GM23338 (cell line): ENCODE measurements around the gene NFIC. TPM values are rescaled to one million over a fixed set of nuclear protein-coding genes. Genes with fewer than 3 reads are reported as not detected.

Experiments
- ATAC-seq: fragments of 200-7000 bp; cut with Tn5 transposase; 3 replicates; pipeline ENCODE4 v1.9.1; 2020
- DNase-seq: peaks from one replicate; pipeline ENCODE4 v3.0.0-alpha.2; 2015; ENCODE audit warnings: low spot score
- H2AFZ ChIP-seq: fragments of 200-600 bp; sonication (generic); 2 replicates; pipeline ENCODE4 v1.8.0; 2016; ENCODE audit warnings: antibody characterized with exemption, mild to moderate bottlenecking, moderate library complexity
- H3F3A ChIP-seq: fragments of 200-600 bp; sonication (generic); replicated peaks from 2 replicates; pipeline ENCODE4 v1.8.0; 2017; ENCODE audit warnings: antibody characterized with exemption, mixed run types, low read depth
- H3K27ac ChIP-seq: fragments of 200-600 bp; sonication (generic); 2 replicates; pipeline ENCODE4 v1.6.1; 2016; ENCODE audit warnings: low read depth
- H3K27me3 ChIP-seq: fragments of 200-600 bp; sonication (generic); 2 replicates; pipeline ENCODE4 v1.8.0; 2016; ENCODE audit warnings: mild to moderate bottlenecking, mixed run types, moderate library complexity; ENCODE audit not compliant: insufficient read depth
- H3K36me3 ChIP-seq: fragments of 200-600 bp; sonication (generic); 2 replicates; pipeline ENCODE4 v1.8.0; 2016; ENCODE audit warnings: mild to moderate bottlenecking; ENCODE audit not compliant: insufficient read depth
- H3K4me1 ChIP-seq: fragments of 200-600 bp; sonication (generic); 2 replicates; pipeline ENCODE4 v1.8.0; 2016; ENCODE audit warnings: mild to moderate bottlenecking, moderate library complexity; ENCODE audit not compliant: insufficient read depth
- H3K4me2 ChIP-seq: fragments of 200-600 bp; sonication (generic); 2 replicates; pipeline ENCODE4 v1.7.1; 2017; ENCODE audit warnings: mixed run types
- H3K4me3 ChIP-seq: fragments of 200-600 bp; sonication (generic); 2 replicates; pipeline ENCODE4 v1.6.1; 2016; ENCODE audit warnings: mixed run types
- H3K79me2 ChIP-seq: fragments of 200-600 bp; sonication (generic); replicated peaks from 2 replicates; pipeline ENCODE4 v1.8.0; 2017; ENCODE audit warnings: mild to moderate bottlenecking; ENCODE audit not compliant: insufficient read depth
- H3K9me2 ChIP-seq: fragments of 200-600 bp; sonication (generic); 2 replicates; pipeline ENCODE4 v1.8.0; 2017; ENCODE audit not compliant: insufficient read depth
- H4K20me1 ChIP-seq: fragments of 200-600 bp; sonication (generic); replicated peaks from 2 replicates; pipeline ENCODE4 v1.8.0; 2017; ENCODE audit warnings: mild to moderate bottlenecking; ENCODE audit not compliant: insufficient read depth
- H3K27ac Mint-ChIP-seq: 2 replicates; pipeline ENCODE4 v1.8.0; 2020; ENCODE audit warnings: inconsistent platforms, mild to moderate bottlenecking, moderate library complexity, mixed read lengths
- H3K27me3 Mint-ChIP-seq: 3 replicates; pipeline ENCODE4 v1.8.0; 2022; ENCODE audit warnings: low read depth, mild to moderate bottlenecking, moderate library complexity, mixed read lengths, inconsistent platforms; ENCODE audit not compliant: insufficient read depth, poor library complexity
- H3K36me3 Mint-ChIP-seq: 3 replicates; pipeline ENCODE4 v1.8.0; 2021; ENCODE audit warnings: low read depth, mild to moderate bottlenecking, inconsistent platforms, moderate library complexity, mixed read lengths
- H3K4me1 Mint-ChIP-seq: 3 replicates; pipeline ENCODE4 v1.8.0; 2020; ENCODE audit warnings: mild to moderate bottlenecking, inconsistent platforms, mixed read lengths
- H3K4me3 Mint-ChIP-seq: 3 replicates; pipeline ENCODE4 v1.8.0; 2021; ENCODE audit warnings: moderate library complexity, mild to moderate bottlenecking, inconsistent platforms, mixed read lengths
- H3K9me3 Mint-ChIP-seq: 3 replicates; pipeline ENCODE4 v1.8.0; 2020; ENCODE audit warnings: moderate library complexity, mild to moderate bottlenecking, inconsistent platforms, mixed read lengths
- CREB1 ChIP-seq: fragments of 250-450 bp; sonication (Bioruptor Pico); IDR thresholded peaks from 2 replicates; pipeline ENCODE4 v1.5.0; 2020; ENCODE audit warnings: low read depth, mild to moderate bottlenecking, moderate library complexity
- CTCF ChIP-seq, 2 experiments: fragments of 200-600 bp in 1 of 2; sonication (generic) in 1 of 2; conservative IDR thresholded peaks; 2 replicates each; pipeline versions ENCODE4 v1.5.1 to v1.6.1; 2016 to 2017; ENCODE audit warnings: antibody characterized with exemption in 2 of 2, low read depth in 2 of 2, mild to moderate bottlenecking in 2 of 2, moderate library complexity in 1 of 2
- ETS1 ChIP-seq: IDR thresholded peaks from 2 replicates; pipeline ENCODE4 v1.6.1; 2016; ENCODE audit warnings: antibody characterized with exemption
- EZH2 ChIP-seq: fragments of 200-600 bp; sonication (generic); IDR thresholded peaks from one replicate; pipeline ENCODE4 v1.8.0; 2017; ENCODE audit warnings: antibody characterized with exemption, mild to moderate bottlenecking, low read depth; ENCODE audit not compliant: unreplicated experiment
- EZH2phosphoT487 ChIP-seq: fragments of 200-600 bp; sonication (generic); IDR thresholded peaks from one replicate; pipeline ENCODE4 v1.8.1; 2018; ENCODE audit warnings: antibody characterized with exemption; ENCODE audit not compliant: unreplicated experiment
- JUNB ChIP-seq: IDR thresholded peaks from one replicate; pipeline ENCODE4 v1.6.1; 2016; ENCODE audit warnings: antibody characterized with exemption; ENCODE audit not compliant: unreplicated experiment
- NANOG ChIP-seq: IDR thresholded peaks from 2 replicates; pipeline ENCODE4 v1.6.1; 2016; ENCODE audit warnings: antibody characterized with exemption, borderline replicate concordance
- POLR2AphosphoS5 ChIP-seq: IDR thresholded peaks from 2 replicates; pipeline ENCODE4 v1.6.1; 2016; ENCODE audit warnings: antibody characterized with exemption, low read depth
- REST ChIP-seq: IDR thresholded peaks from one replicate; pipeline ENCODE4 v1.6.1; 2018; ENCODE audit warnings: antibody characterized with exemption; ENCODE audit not compliant: unreplicated experiment
- STAT1 ChIP-seq: IDR thresholded peaks from one replicate; pipeline ENCODE4 v1.6.1; 2016; ENCODE audit warnings: antibody characterized with exemption; ENCODE audit not compliant: unreplicated experiment
- ZNF114 ChIP-seq: fragments of 250-450 bp; sonication (Bioruptor Pico); IDR thresholded peaks from 2 replicates; pipeline ENCODE4 v1.5.0; 2020; ENCODE audit warnings: mild to moderate bottlenecking, moderate library complexity
- ZNF331 ChIP-seq: fragments of 250-450 bp; sonication (Bioruptor Pico); IDR thresholded peaks from 2 replicates; pipeline ENCODE4 v1.5.0; 2020; ENCODE audit warnings: low read depth, mild to moderate bottlenecking, moderate library complexity
- ZNF462 ChIP-seq: fragments of 250-450 bp; sonication (Bioruptor Pico); IDR thresholded peaks from 2 replicates; pipeline ENCODE4 v1.5.0; 2020; ENCODE audit warnings: mild to moderate bottlenecking, moderate library complexity
- polyA plus RNA-seq: library from polyadenylated mRNA; unstranded; fragments of >200 nt; fragmentation: Nextera tagmentation; extraction: Ambion mirVana; gene quantifications from 2 replicates; pipeline ENCODE4 v1.2.1, GENCODE V29; 2016
- total RNA-seq: library from RNA; depleted of rRNA; stranded (reverse); fragments of >200 nt; shearing (Covaris generic); gene quantifications from 2 replicates; pipeline ENCODE4 v1.2.3, GENCODE V29; 2014

Gene NFIC
- total and polyA plus RNA-seq, 2 experiments from 2014 or later: 1.3 to 5.3 TPM

- H3K36me3 Mint-ChIP-seq: no peaks in the 10 kb centered on the region
- Histone ChIP-seq H3K79me2 (no peaks in the 10 kb centered on the region), H3K36me3 (no peaks in the 10 kb centered on the region), H3K4me1 (peaks cover 18% of the 10 kb centered on the region; the same call in 1 of the 2 replicates), H3K9me2 (no peaks in the 10 kb centered on the region), H3K27ac (no peak overlapping the region), H3F3A (no peaks in the 10 kb centered on the region), H3K4me3 (no peak overlapping the region), H3K27me3 (peaks cover 32% of the 10 kb centered on the region), H2AFZ (no peak overlapping the region), H3K4me2 (no peak overlapping the region), H4K20me1 (no peaks in the 10 kb centered on the region; the same call in 1 of the 2 replicates)
- H3K4me1 Mint-ChIP-seq: peaks cover 14% of the 10 kb centered on the region
- no peak overlapping the region for H3K4me3 Mint-ChIP-seq
- H3K9me3 Mint-ChIP-seq: no peaks in the 10 kb centered on the region; the same call in 2 of the 3 replicates
- no peak overlapping the region for H3K27ac Mint-ChIP-seq
- TF ChIP-seq POLR2AphosphoS5: no peak
- TF ChIP-seq ZNF331 (CRISPR knock-in tag): no peak
- no peak for TF ChIP-seq EZH2
- TF ChIP-seq ETS1: no peak
- TF ChIP-seq STAT1: no peak
- TF ChIP-seq ZNF114 (CRISPR knock-in tag): no peak
- TF ChIP-seq CREB1 (CRISPR knock-in tag): no peak
- no peak for TF ChIP-seq ZNF462
- no peak for TF ChIP-seq JUNB
- TF ChIP-seq EZH2phosphoT487: no peak
- no peak for TF ChIP-seq REST
- no peak for TF ChIP-seq CTCF (conservative IDR thresholded peaks at IDR 0.05; ENCODE audit: low read depth in 2 of 2)
- TF ChIP-seq NANOG: no peak
- ATAC-seq: no peak
- no peak for DNase-seq
- peaks cover 15% of the 10 kb centered on the region for H3K27me3 Mint-ChIP-seq
Observed at GRCh38 chr19:3454656-3455392, 88.4 kb downstream of the NFIC start.
